ENCODE data around the gene RDH5. TPM values are rescaled to one million over a fixed set of nuclear protein-coding genes. Genes with fewer than 3 reads are reported as not detected.

The RDH5 gene
- total RNA-seq, 4 donors from 2014 or later = 13.8 to 23.0 (median 17.2) TPM

DNA sequence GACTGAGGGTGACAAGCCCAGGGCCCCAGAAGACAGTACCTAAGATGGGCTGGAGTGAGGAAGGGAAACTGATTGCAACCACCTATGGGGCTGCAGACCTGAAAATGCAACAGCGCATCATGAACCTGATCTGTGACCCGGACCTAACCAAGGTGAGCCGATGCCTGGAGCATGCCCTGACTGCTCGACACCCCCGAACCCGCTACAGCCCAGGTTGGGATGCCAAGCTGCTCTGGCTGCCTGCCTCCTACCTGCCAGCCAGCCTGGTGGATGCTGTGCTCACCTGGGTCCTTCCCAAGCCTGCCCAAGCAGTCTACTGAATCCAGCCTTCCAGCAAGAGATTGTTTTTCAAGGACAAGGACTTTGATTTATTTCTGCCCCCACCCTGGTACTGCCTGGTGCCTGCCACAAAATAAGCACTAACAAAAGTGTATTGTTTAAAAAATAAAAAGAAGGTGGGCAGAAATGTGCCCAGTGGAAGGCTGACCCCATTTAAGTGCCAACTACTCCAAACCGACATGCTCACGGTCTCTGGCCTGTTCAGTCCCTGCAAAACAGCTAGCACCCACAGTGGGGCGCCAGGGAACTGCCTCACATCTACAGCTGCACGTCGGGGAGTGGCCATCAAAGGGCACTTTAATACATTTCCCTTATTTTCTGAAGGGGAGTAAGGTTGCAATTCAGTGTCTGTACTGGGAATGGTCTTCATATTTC lies 4.2 kb downstream of the RDH5 start:
- Histone ChIP-seq H3K27ac (replicated peaks in 1 of 4) (peak overlapping the region; percentile 89 to 100 (median 98)), H3K4me1 (peaks cover 66 to 85% (median 80%) of the 10 kb centered on the region in 4 donors), H3K4me3 (no peak overlapping the region), H3K36me3 (peaks cover 17 to 48% (median 38%) of the 10 kb centered on the region in 4 donors), H3K9me3 (no peaks in the 10 kb centered on the region), H3K27me3 (no peaks in the 10 kb centered on the region)
- no peak for DNase-seq (ENCODE audit: extremely low spot score)
- TF ChIP-seq POLR2A (IDR thresholded peaks at IDR 0.05; ENCODE audit: low read depth) = no peak
- TF ChIP-seq EP300 (IDR thresholded peaks at IDR 0.05) = no peak
- TF ChIP-seq POLR2AphosphoS5 (IDR thresholded peaks at IDR 0.05) = peak in 1 of 2 donors; percentile 25
- TF ChIP-seq, protein P1, sequence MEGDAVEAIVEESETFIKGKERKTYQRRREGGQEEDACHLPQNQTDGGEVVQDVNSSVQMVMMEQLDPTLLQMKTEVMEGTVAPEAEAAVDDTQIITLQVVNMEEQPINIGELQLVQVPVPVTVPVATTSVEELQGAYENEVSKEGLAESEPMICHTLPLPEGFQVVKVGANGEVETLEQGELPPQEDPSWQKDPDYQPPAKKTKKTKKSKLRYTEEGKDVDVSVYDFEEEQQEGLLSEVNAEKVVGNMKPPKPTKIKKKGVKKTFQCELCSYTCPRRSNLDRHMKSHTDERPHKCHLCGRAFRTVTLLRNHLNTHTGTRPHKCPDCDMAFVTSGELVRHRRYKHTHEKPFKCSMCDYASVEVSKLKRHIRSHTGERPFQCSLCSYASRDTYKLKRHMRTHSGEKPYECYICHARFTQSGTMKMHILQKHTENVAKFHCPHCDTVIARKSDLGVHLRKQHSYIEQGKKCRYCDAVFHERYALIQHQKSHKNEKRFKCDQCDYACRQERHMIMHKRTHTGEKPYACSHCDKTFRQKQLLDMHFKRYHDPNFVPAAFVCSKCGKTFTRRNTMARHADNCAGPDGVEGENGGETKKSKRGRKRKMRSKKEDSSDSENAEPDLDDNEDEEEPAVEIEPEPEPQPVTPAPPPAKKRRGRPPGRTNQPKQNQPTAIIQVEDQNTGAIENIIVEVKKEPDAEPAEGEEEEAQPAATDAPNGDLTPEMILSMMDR (IDR thresholded peaks at IDR 0.05) = peak; percentile 51 to 74 (median 67)
- WGBS = 30% methylated on average over 8 of the region's 11 CpGs
- intact Hi-C loops (cut with DNase I) = no loop called here

- 60% methylated on average over 2 of the region's 3 CpGs for WGBS
- no peak for DNase-seq (ENCODE audit: extremely low spot score)
- intact Hi-C loops (cut with DNase I) = no loop called here
- Histone ChIP-seq H3K4me1 (peaks cover 62 to 85% (median 78%) of the 10 kb centered on the region in 4 donors), H3K9me3 (no peaks in the 10 kb centered on the region), H3K27ac (replicated peaks in 1 of 4) (peak overlapping the region; percentile 89 to 100 (median 98)), H3K4me3 (no peak overlapping the region), H3K27me3 (no peaks in the 10 kb centered on the region), H3K36me3 (peaks cover 17 to 45% (median 38%) of the 10 kb centered on the region in 4 donors)
- TF ChIP-seq, protein P1 (IDR thresholded peaks at IDR 0.05) = no peak
- TF ChIP-seq EP300 (IDR thresholded peaks at IDR 0.05) (no peak), POLR2AphosphoS5 (IDR thresholded peaks at IDR 0.05) (no peak), POLR2A (IDR thresholded peaks at IDR 0.05; ENCODE audit: low read depth) (no peak)
These were observed 4.7 kb downstream of the RDH5 start for GRCh38 chr12:55724940-55725309.

DNA sequence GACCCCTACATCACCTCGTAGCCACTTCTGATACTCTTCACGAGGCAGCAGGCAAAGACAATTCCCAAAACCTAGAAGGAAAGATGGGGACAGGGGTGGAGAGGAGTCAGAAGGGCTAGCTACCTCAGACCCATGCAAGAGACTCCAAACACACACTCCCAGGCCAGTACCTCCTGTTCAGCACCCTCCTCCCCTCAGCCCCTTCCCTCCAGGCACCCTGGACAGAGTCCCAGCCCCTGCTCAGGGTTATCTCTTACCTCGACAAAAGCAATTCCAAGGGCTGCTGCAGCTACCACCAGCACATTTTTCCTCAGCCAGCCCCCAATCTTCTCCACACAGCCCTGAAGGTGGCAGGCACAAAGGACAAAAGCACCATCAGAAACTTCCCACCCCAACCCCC lies 5.4 kb downstream of the RDH5 start:
- TF ChIP-seq POLR2AphosphoS5 (IDR thresholded peaks at IDR 0.05) (no peak), EP300 (IDR thresholded peaks at IDR 0.05) (no peak), POLR2A (IDR thresholded peaks at IDR 0.05; ENCODE audit: low read depth) (no peak)
- TF ChIP-seq, protein P1 (IDR thresholded peaks at IDR 0.05) = no peak
- 49% methylated on average over 3 of the region's 3 CpGs for WGBS
- Histone ChIP-seq H3K27ac (replicated peaks in 1 of 4) (peak overlapping the region; percentile 89 to 100 (median 98)), H3K4me3 (no peak overlapping the region), H3K27me3 (no peaks in the 10 kb centered on the region), H3K36me3 (peaks cover 17 to 45% (median 38%) of the 10 kb centered on the region in 4 donors), H3K9me3 (no peaks in the 10 kb centered on the region), H3K4me1 (peaks cover 65 to 85% (median 78%) of the 10 kb centered on the region in 4 donors)
- intact Hi-C loops (cut with DNase I) = no loop called here
- DNase-seq (ENCODE audit: extremely low spot score) = no peak

- H3K4me3 ChIP-seq = peak overlapping the region; percentile 73 to 98 (median 81)
- no peak for TF ChIP-seq POLR2A (IDR thresholded peaks at IDR 0.05; ENCODE audit: low read depth)
- no peaks in the 10 kb centered on the region for H3K27me3 ChIP-seq
- no peak for DNase-seq (ENCODE audit: extremely low spot score)
- H3K36me3 ChIP-seq = peaks cover 17 to 45% (median 38%) of the 10 kb centered on the region in 4 donors
- intact Hi-C loops (cut with DNase I) = no loop called here
- H3K9me3 ChIP-seq = no peaks in the 10 kb centered on the region
- H3K4me1 ChIP-seq = peaks cover 53 to 84% (median 77%) of the 10 kb centered on the region in 4 donors
- H3K27ac ChIP-seq (replicated peaks in 1 of 4) = peak overlapping the region; percentile 89 to 100 (median 98)
- 39% methylated on average over 7 of the region's 10 CpGs for WGBS
These were observed 6.8 kb downstream of the RDH5 start for GRCh38 chr12:55726971-55727370.

DNA sequence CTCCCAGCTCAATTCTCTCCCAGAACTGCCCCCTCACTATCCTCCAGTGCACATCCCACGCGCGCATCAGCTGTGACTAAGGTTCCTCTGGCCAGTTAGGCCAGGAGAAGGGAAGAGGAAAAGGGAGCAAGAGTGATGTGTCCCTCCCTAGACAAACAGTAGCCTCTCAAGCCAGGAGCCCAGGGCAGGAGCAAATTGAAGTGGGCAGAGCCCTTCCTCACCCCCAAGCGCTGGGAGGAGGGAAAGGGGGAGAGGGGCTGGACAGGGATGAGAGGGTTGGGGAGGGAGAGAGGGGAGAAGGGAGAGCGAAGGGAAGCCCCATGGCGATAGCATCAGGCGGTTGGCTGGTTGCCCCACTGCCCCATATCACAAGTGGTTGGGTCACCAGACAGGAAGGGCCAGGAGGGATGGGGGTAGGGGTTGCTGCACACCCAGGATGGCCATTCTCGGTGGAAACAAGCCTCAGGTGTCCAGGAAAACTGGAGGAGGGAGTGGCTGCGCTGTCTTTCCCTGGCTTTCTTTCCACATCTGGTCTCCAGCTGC lies 7.5 kb downstream of the RDH5 start:
- 4% methylated on average over 8 of the region's 9 CpGs for WGBS
- DNase-seq (ENCODE audit: extremely low spot score) = no peak
- Histone ChIP-seq H3K36me3 (peaks cover 17 to 45% (median 38%) of the 10 kb centered on the region in 4 donors), H3K9me3 (no peaks in the 10 kb centered on the region), H3K4me1 (peaks cover 53 to 83% (median 75%) of the 10 kb centered on the region in 4 donors), H3K4me3 (peak overlapping the region; percentile 73 to 98 (median 81)), H3K27me3 (no peaks in the 10 kb centered on the region), H3K27ac (replicated peaks in 1 of 4) (peak overlapping the region; percentile 89 to 100 (median 98))
- intact Hi-C loops (cut with DNase I) = no loop called here
- TF ChIP-seq POLR2AphosphoS5 (IDR thresholded peaks at IDR 0.05) (peak; percentile 44 to 63), POLR2A (IDR thresholded peaks at IDR 0.05; ENCODE audit: low read depth) (no peak)
